Stimulated activated CD4-positive, alpha-beta T cell treated with anti-CD3 and anti-CD28 coated beads, TNF-alpha, amount 100 ng/mL, for 1 hour (primary cell): ENCODE data around the gene PSMA8.
"Not testable (repeated sequence)": the region's sequence is repeated elsewhere in the genome, so short reads cannot be mapped to it uniquely, and the experiment has no call there.

Experiments used
- DNase-seq, 3 donors: peaks; one replicate each; pipeline ENCODE4 v3.0.0-alpha.2; 2020; ENCODE audit warnings: low read depth in 3 of 3, low spot score in 1 of 3

Gene PSMA8

DNA sequence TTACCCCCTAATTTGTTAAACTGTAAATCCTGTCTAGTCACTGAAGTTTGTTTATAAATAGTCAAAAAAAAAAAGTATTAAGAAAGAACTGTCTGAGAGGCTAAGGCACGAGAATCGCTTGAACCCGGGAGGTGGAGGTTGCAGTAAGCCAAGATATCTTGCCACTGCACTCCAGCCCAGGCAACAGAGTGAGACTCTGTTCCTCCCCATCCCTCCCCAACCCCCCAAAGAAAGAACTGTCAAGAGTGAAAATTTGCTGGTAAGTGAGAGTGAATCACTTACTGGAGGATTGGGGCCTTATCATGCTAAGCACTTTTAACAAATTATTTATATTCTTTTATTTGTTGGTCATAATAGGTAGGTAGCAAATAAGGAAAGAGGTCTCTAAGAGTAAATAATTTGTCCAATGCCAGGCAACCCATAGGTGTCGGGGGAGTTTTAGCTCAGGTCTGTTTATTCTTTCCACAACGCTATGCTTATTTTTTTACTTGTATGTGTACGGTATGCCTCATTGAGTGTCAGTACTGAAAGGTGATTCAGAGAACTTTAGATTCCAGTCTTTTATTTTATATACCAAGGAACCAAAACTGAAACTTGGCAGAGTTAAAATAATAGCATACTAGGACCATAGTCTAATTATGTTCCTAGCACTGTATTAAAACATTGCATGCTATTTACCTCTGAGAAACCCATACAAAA lies 95.0 kb downstream of the PSMA8 start:
- no peak for DNase-seq

DNA sequence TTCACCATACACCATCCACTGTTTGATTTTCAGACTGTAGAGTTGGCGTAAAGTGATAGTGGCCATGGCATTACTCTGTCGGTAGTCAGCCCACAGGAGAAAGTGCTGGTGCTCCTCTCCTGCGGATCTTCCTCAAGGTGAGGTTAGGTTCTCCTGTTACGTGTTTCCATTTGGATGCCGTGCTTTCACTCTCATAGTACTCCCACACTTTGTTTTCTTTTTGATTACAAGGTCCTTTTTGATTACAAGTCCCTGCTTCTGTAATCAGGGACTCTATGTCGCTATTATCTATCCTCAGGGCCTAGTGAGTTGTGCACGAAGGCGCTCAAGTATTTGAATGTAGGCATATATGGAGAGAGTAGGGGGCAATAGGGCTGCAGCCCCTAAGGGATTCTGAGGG lies 96.8 kb downstream of the PSMA8 start:
- no peak for DNase-seq

DNA sequence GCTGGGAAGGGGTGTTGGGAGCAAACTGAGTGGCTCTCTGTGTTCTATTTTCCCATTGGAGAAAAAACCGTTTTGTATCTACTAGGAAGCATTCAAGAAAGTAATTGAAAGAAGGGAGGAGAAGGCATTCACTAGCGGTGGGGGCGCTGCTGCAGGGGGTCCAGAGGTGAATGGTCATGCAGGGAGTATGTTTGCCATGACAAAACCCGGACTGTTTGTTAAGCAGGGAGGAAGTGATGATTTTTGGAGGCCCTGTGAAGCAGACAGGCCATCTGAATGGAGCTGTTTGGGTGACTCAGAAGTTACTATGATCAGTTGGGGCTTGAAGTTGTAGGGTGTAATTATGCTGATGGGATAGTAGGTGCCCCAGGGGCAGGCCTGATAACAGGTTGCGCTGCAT lies 99.5 kb downstream of the PSMA8 start:
- DNase-seq: no peak

DNA sequence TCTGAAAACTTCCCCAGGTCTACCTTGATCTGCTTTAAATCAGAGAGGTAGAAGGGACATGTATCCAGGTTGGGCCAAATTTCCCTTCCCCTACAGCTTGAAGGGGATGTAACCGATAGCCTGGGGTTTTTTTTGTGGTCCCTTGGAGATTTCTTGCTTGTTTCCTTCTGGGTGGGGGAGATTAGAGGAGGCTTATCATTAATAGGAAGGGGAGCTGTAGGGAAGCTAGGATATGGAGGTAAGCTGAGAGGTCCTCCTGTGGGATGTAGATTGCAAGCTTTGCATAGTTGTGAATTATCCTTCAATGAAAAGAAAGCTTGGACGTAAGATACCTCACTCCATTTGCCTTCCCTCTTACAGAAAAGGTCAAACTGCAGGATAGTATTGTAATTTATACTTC lies 103.7 kb downstream of the PSMA8 start:
- not testable (repeated sequence) for DNase-seq

DNA sequence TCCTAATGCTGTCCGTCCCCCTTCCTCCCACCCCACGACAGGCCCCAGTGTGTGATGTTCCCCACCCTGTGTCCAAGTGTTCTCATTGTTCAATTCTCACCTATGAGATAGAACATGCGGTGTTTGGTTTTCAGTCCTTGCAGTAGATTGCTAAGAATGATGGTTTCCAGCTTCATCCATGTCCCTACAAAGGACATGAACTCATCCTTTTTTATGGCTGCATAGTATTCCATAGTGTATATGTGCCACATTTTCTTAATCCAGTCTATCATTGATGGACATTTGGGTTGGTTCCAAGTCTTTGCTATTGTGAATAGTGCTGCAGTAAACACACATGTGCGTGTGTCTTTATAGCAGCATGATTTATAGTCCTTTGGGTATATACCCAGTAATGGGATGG lies 105.0 kb downstream of the PSMA8 start:
- not testable (repeated sequence) for DNase-seq

DNA sequence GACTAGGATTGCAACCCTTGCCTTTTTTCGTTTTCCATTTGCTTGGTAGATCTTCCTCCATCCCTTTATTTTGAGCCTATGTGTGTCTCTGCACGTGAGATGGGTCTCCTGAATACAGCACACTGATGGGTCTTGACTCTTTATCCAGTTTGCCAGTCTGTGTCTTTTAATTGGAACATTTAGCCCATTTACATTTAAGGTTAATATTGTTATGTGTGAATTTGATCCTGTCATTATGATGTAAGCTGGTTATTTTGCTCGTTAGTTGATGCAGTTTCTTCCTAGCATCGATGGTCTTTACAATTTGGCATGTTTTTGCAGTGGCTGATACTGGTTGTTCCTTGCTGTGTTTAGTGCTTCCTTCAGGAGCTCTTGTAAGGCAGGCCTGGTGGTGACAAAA lies 108.7 kb downstream of the PSMA8 start:
- not testable (repeated sequence) for DNase-seq
